B cell (primary cell): ENCODE data around the gene DNAH2. TPM values are rescaled to one million over a fixed set of nuclear protein-coding genes. Genes with fewer than 3 reads are reported as not detected.

ENCODE experiments used
- ATAC-seq: fragments of 200-7000 bp; cut with Tn5 transposase; one replicate; pipeline ENCODE4 v1.10.0; 2021; ENCODE audit warnings: low read depth, mild to moderate bottlenecking, moderate number of reproducible peaks, moderate library complexity
- CTCF ChIA-PET: fragments of 350-600 bp; sonication (Branson Sonifier 250); formaldehyde crosslinking; loops from one replicate; lab custom pipeline; 2021; ENCODE audit warnings: antibody characterized with exemption, inconsistent platforms; lab: Charles Lee
- POLR2A ChIA-PET: fragments of 350-600 bp; sonication (Branson Sonifier 250); formaldehyde crosslinking; loops from one replicate; lab custom pipeline; 2021; ENCODE audit warnings: antibody characterized with exemption; lab: Charles Lee
- DNase-seq: peaks from one replicate; pipeline ENCODE4 v3.0.0; 2013
- H2AFZ ChIP-seq: 2 replicates; pipeline ENCODE4 v1.6.1; 2012; ENCODE audit warnings: mild to moderate bottlenecking, low read depth, low read length; ENCODE audit not compliant: insufficient read depth, poor library complexity, severe bottlenecking
- H3K27ac ChIP-seq, 2 donors: 1 replicate in 1 of 2; 2 replicates in 1 of 2; pipeline ENCODE4 v1.5.1; 2012 to 2013; ENCODE audit warnings: low read length in 2 of 2, mild to moderate bottlenecking in 2 of 2, moderate library complexity in 1 of 2
- H3K27me3 ChIP-seq, 4 experiments: fragments of 200-600 bp in 1 of 4; sonication (generic) in 1 of 4; replicated peaks in 1 of 4; 1 replicate in 2 of 4; 2 replicates in 2 of 4; pipeline versions ENCODE4 v1.6.1 to v1.7.0; 2013 to 2016; ENCODE audit warnings: low read length in 3 of 4, mild to moderate bottlenecking in 2 of 4, mixed read lengths in 1 of 4, moderate library complexity in 1 of 4; ENCODE audit not compliant: insufficient read depth in 4 of 4, control insufficient read depth in 3 of 4; ENCODE audit errors: control extremely low read depth in 1 of 4
- H3K36me3 ChIP-seq, 2 experiments: replicated peaks in 1 of 2; 1 replicate in 1 of 2; 2 replicates in 1 of 2; pipeline versions ENCODE4 v1.6.1 to v1.7.1; 2013; ENCODE audit warnings: low read length in 1 of 2; ENCODE audit not compliant: insufficient read depth in 2 of 2, control insufficient read depth in 1 of 2; ENCODE audit errors: control extremely low read depth in 1 of 2, extremely low read depth in 1 of 2
- H3K4me1 ChIP-seq, 2 donors: fragments of 200-600 bp in 1 of 2; sonication (generic) in 1 of 2; 1 replicate in 1 of 2; 2 replicates in 1 of 2; pipeline versions ENCODE4 v1.5.1 to v1.6.1; 2013 to 2017; ENCODE audit warnings: low read length in 2 of 2; ENCODE audit not compliant: control insufficient read depth in 2 of 2, insufficient read depth in 2 of 2
- H3K4me2 ChIP-seq: replicated peaks from 2 replicates; pipeline ENCODE3; 2012; ENCODE audit warnings: mild to moderate bottlenecking, low read depth, low read length; ENCODE audit not compliant: poor library complexity, severe bottlenecking
- H3K4me3 ChIP-seq, 5 experiments: fragments of 200-600 bp in 1 of 5; sonication (generic) in 1 of 5; 1 replicate in 3 of 5; 2 replicates in 2 of 5; pipeline versions ENCODE4 v1.5.1 to v1.7.0; 2011 to 2016; ENCODE audit warnings: low read length in 4 of 5, mild to moderate bottlenecking in 4 of 5, low read depth in 2 of 5, control low read depth in 1 of 5, moderate library complexity in 1 of 5; ENCODE audit not compliant: insufficient read depth in 1 of 5; ENCODE audit errors: control extremely low read depth in 1 of 5, extremely low read depth in 1 of 5
- H3K79me2 ChIP-seq: fragments of 200-600 bp; sonication (generic); one replicate; pipeline ENCODE4 v1.6.0; 2016; ENCODE audit warnings: low read length; ENCODE audit not compliant: control insufficient read depth, insufficient read depth
- H3K9ac ChIP-seq: fragments of 200-600 bp; sonication (generic); 2 replicates; pipeline ENCODE4 v1.6.1; 2017; ENCODE audit warnings: mild to moderate bottlenecking, low read length, moderate library complexity
- H3K9me3 ChIP-seq, 3 donors: one replicate each; pipeline versions ENCODE4 v1.6.1 to v1.7.1; 2013; ENCODE audit warnings: low read length in 2 of 3; ENCODE audit not compliant: control insufficient read depth in 2 of 3, insufficient read depth in 1 of 3; ENCODE audit errors: control extremely low read depth in 1 of 3
- H4K20me1 ChIP-seq: 2 replicates; pipeline ENCODE4 v1.6.0; 2012; ENCODE audit warnings: mild to moderate bottlenecking, low read length; ENCODE audit not compliant: insufficient read depth, control insufficient read depth, poor library complexity, severe bottlenecking
- H3K27ac Mint-ChIP-seq: one replicate; pipeline ENCODE4 v1.8.0; 2021; ENCODE audit warnings: mixed read lengths
- H3K27me3 Mint-ChIP-seq: one replicate; pipeline ENCODE4 v1.8.0; 2021; ENCODE audit warnings: mixed read lengths
- H3K4me1 Mint-ChIP-seq: one replicate; pipeline ENCODE4 v1.8.0; 2021; ENCODE audit warnings: mixed read lengths
- H3K4me3 Mint-ChIP-seq: one replicate; pipeline ENCODE4 v1.8.0; 2021; ENCODE audit warnings: mixed read lengths
- H3K9me3 Mint-ChIP-seq: one replicate; pipeline ENCODE4 v1.8.0; 2022; ENCODE audit warnings: mixed read lengths; ENCODE audit not compliant: insufficient read depth
- EZH2 ChIP-seq: IDR thresholded peaks from 2 replicates; pipeline ENCODE4 v1.6.1; 2012; ENCODE audit warnings: borderline replicate concordance, low read depth, mild to moderate bottlenecking, moderate library complexity, low read length; ENCODE audit not compliant: insufficient read depth, poor library complexity, severe bottlenecking
- WGBS: methylation state at CpG from one replicate; pipeline ENCODE4 v1.1.5; 2013; ENCODE audit warnings: missing lambda C conversion rate; ENCODE audit not compliant: insufficient coverage; 5-methylcytosine and 5-hydroxymethylcytosine counted together
- intact Hi-C: fragments of 100-400 bp; cut with micrococcal nuclease; formaldehyde crosslinking; loops from one replicate; pipeline ENCODE4 v1.10.0; 2022
- polyA plus RNA-seq: library from polyadenylated mRNA; depleted of rRNA; stranded (reverse); fragments of >200 nt; gene quantifications from 2 replicates; pipeline ENCODE4 v1.2.3, GENCODE V29; 2012
- total RNA-seq, 2 donors: library from RNA; stranded (reverse); fragments of 120-200 nt in 1 of 2; gene quantifications; 1 replicate in 1 of 2; 2 replicates in 1 of 2; pipeline versions ENCODE4 v1.2.3 to v1.2.4, GENCODE V29; 2013 to 2022
- TF ChIP-seq, protein P1 (sequence below): fragments of 200-600 bp; IDR thresholded peaks from one replicate; pipeline ENCODE4 v1.8.0; 2022; ENCODE audit warnings: antibody characterized with exemption, mild to moderate bottlenecking

DNAH2 gene
- total and polyA plus RNA-seq, 2 donors (not counting 1 experiment from before 2014, with no cell fraction given), result 0.03 TPM; not detected in 1

DNA sequence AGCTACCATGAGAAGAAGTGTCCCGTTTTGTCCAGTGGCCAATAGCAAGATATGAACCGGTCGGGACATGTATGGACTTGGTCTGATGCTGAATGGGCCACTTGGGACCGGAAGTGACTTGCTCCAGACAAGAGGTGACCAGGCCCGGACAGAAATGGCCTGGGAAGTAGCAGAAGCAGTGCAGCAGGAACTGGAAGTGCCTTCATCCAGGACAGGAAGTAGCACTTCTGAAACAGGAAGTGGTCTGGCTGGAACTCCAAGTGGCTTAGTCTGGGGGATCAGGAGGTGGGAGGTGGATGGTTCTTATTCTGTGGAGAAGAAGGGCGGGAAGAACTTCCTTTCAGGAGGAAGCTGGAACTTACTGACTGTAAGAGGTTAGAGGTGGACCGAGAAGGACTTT lies 7.2 kb upstream of the DNAH2 start:
- DNase-seq (no peak), ATAC-seq (no peak)
- Mint-ChIP-seq H3K27me3 (peaks cover 66% of the 10 kb centered on the region), H3K4me1 (peaks cover 16% of the 10 kb centered on the region), H3K27ac (no peak overlapping the region), H3K9me3 (no peaks in the 10 kb centered on the region), H3K4me3 (no peak overlapping the region)
- Histone ChIP-seq H3K79me2 (no peaks in the 10 kb centered on the region), H3K4me2 (no peak overlapping the region), H3K9ac (no peak overlapping the region), H2AFZ (no peak overlapping the region), H3K27ac (no peak overlapping the region), H3K36me3 (no peaks in the 10 kb centered on the region), H3K4me1 (peaks cover 10 to 12% of the 10 kb centered on the region in 2 donors), H3K9me3 (no peaks in the 10 kb centered on the region), H3K27me3 (peaks cover 0 to 70% (median 15%) of the 10 kb centered on the region in 4 experiments), H3K4me3 (no peak overlapping the region), H4K20me1 (no peaks in the 10 kb centered on the region)
- intact Hi-C loops, result no loop called here
- no peak for TF ChIP-seq EZH2
- TF ChIP-seq, protein P1, sequence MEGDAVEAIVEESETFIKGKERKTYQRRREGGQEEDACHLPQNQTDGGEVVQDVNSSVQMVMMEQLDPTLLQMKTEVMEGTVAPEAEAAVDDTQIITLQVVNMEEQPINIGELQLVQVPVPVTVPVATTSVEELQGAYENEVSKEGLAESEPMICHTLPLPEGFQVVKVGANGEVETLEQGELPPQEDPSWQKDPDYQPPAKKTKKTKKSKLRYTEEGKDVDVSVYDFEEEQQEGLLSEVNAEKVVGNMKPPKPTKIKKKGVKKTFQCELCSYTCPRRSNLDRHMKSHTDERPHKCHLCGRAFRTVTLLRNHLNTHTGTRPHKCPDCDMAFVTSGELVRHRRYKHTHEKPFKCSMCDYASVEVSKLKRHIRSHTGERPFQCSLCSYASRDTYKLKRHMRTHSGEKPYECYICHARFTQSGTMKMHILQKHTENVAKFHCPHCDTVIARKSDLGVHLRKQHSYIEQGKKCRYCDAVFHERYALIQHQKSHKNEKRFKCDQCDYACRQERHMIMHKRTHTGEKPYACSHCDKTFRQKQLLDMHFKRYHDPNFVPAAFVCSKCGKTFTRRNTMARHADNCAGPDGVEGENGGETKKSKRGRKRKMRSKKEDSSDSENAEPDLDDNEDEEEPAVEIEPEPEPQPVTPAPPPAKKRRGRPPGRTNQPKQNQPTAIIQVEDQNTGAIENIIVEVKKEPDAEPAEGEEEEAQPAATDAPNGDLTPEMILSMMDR, result no peak
- WGBS, result 92% methylated on average over 7 of the region's 7 CpGs
- POLR2A ChIA-PET, result no interaction called here
- CTCF ChIA-PET, result interaction anchor here (1.0 kb wide), 1 partner anchor 533 kb away, joined by 3 read pairs; no protein-coding TSS in a partner anchor

DNA sequence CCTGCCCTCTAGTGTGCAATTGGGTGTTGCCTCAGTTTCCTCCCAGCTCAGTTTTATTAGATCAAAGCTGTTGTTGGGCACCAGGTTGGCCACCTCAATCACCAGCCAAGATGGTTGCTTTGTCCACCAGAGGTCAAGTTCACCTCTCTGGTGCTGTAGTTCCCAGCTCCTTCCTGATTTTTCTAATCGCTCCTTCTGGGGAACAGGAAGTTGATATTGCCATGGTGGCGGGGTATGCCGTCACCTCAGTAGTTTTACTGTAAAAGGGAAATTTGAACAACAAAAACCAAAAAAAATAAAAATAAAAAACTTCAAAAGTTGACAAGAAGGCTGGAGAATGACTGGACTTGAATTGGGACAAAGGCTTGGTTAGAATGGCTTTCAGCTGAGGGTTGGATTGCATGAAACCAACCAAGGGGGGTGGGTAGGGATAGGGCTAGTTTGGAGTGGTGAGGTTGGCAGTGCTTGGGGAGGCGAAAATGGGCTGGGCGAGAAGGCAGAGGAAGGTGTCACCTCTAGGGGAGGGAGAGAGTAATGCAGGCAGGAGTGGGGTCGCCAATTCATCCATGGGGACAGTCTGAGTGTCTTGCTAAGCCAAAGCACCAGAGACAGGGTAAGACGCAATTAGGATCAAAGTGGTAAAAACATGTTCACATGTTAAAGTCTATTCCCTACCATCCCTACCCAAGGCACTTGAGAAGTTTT lies 6.3 kb upstream of the DNAH2 start:
- peaks cover 14% of the 10 kb centered on the region for H3K4me1 Mint-ChIP-seq
- no peak for ATAC-seq
- Histone ChIP-seq H3K9ac (no peak overlapping the region), H3K79me2 (no peaks in the 10 kb centered on the region), H3K27ac (no peak overlapping the region), H3K27me3 (peaks cover 0 to 69% (median 19%) of the 10 kb centered on the region in 4 experiments), H4K20me1 (no peaks in the 10 kb centered on the region), H3K4me3 (no peak overlapping the region), H2AFZ (no peak overlapping the region), H3K9me3 (no peaks in the 10 kb centered on the region), H3K4me1 (peaks cover 6 to 12% of the 10 kb centered on the region in 2 donors), H3K4me2 (no peak overlapping the region), H3K36me3 (no peaks in the 10 kb centered on the region)
- peaks cover 67% of the 10 kb centered on the region for H3K27me3 Mint-ChIP-seq
- intact Hi-C loops, result no loop called here
- 92% methylated on average over 3 of the region's 7 CpGs for WGBS
- H3K9me3 Mint-ChIP-seq, result no peaks in the 10 kb centered on the region
- TF ChIP-seq, protein P1, result no peak
- TF ChIP-seq EZH2, result no peak
- POLR2A ChIA-PET, result no interaction called here
- no peak overlapping the region for H3K4me3 Mint-ChIP-seq
- H3K27ac Mint-ChIP-seq, result no peak overlapping the region
- no peak for DNase-seq
- CTCF ChIA-PET, result no interaction called here
